Keratinocyte (primary cell): ENCODE measurements around the gene SIGLEC15.

Experiments used
- CTCF ChIP-seq, 3 experiments: IDR thresholded peaks in 1 of 3; conservative IDR thresholded peaks in 1 of 3; optimal IDR thresholded peaks in 1 of 3; 2 replicates in 2 of 3; 3 replicates in 1 of 3; pipeline versions ENCODE3 to v1.5.1; 2011; ENCODE audit warnings: low read length in 3 of 3, mild to moderate bottlenecking in 3 of 3, moderate library complexity in 2 of 3, control low read depth in 1 of 3, inconsistent platforms in 1 of 3; ENCODE audit not compliant: insufficient read depth in 2 of 3; ENCODE audit errors: extremely low read depth in 1 of 3
- EZH2 ChIP-seq: IDR thresholded peaks from one replicate; pipeline ENCODE4 v1.6.1; 2012; ENCODE audit warnings: inconsistent platforms, mild to moderate bottlenecking, low read length, moderate library complexity

GRCh38 chr18:45860492-45860891, 35.0 kb downstream of the SIGLEC15 start:
- TF ChIP-seq CTCF (optimal IDR thresholded peaks at IDR 0.05 in 1 of 3, IDR thresholded peaks at IDR 0.05 in 1 of 3, conservative IDR thresholded peaks at IDR 0.05 in 1 of 3; ENCODE audit: extremely low read depth in 1 of 3, insufficient read depth in 2 of 3, low read length in 3 of 3) (no peak), EZH2 (no peak)
